K562 (cell line): Measurements from ENCODE around the gene PINK1.

ENCODE experiments used
- CBX5 ChIP-seq: IDR thresholded peaks from 2 replicates; pipeline ENCODE4 v1.6.1; 2014; ENCODE audit warnings: low read depth, borderline replicate concordance
- CHD2 ChIP-seq: IDR thresholded peaks from 2 replicates; pipeline ENCODE4 v1.6.1; 2011; ENCODE audit warnings: low read depth, low read length
- EZH2 ChIP-seq: IDR thresholded peaks from 2 replicates; pipeline ENCODE4 v1.6.1; 2012; ENCODE audit warnings: low read depth, mild to moderate bottlenecking, inconsistent platforms, low read length, borderline replicate concordance
- FOS ChIP-seq: IDR thresholded peaks from 3 replicates; pipeline ENCODE4 v1.6.1; 2011; ENCODE audit not compliant: insufficient read length; ENCODE audit errors: extremely low read depth
- GMEB1 ChIP-seq: fragments of 250-450 bp; sonication (Bioruptor Pico); IDR thresholded peaks from 2 replicates; pipeline ENCODE4 v1.4.0; 2020; ENCODE audit warnings: mild to moderate bottlenecking
- HDGF ChIP-seq: fragments of 450-650 bp; IDR thresholded peaks from 2 replicates; pipeline ENCODE4 v1.6.1; 2016
- NFE2L1 ChIP-seq: fragments of 450-650 bp; IDR thresholded peaks from 2 replicates; pipeline ENCODE4 v1.6.1; 2016; ENCODE audit warnings: missing genetic modification characterization, low read depth, mild to moderate bottlenecking, missing compliant biosample characterization, moderate library complexity, borderline replicate concordance
- NR2C1 ChIP-seq, 2 experiments: fragments of 450-650 bp; IDR thresholded peaks; 2 replicates each; pipeline ENCODE4 v1.6.1; 2017; ENCODE audit warnings: mild to moderate bottlenecking in 2 of 2, antibody characterized with exemption in 1 of 2, inconsistent platforms in 1 of 2, missing compliant biosample characterization in 1 of 2, missing genetic modification characterization in 1 of 2
- POLR2A ChIP-seq: fragments of 450-650 bp; conservative IDR thresholded peaks from 2 replicates; pipeline ENCODE4 v1.6.1; 2016
- ZFX ChIP-seq: sonication (generic); formaldehyde crosslinking; IDR thresholded peaks from 2 replicates; pipeline ENCODE4 v1.8.0; 2022; ENCODE audit warnings: mild to moderate bottlenecking, missing genetic modification reagents, moderate library complexity
- ZNF121 ChIP-seq: sonication (generic); formaldehyde crosslinking; conservative IDR thresholded peaks from 2 replicates; pipeline ENCODE4 v1.8.0; 2022; ENCODE audit warnings: missing genetic modification reagents
- ZNF41 ChIP-seq: fragments of 250-450 bp; sonication (Bioruptor Pico); conservative IDR thresholded peaks from 2 replicates; pipeline ENCODE4 v1.4.0; 2020; ENCODE audit warnings: mild to moderate bottlenecking
- TF ChIP-seq, protein P1 (sequence below), 3 experiments: IDR thresholded peaks in 2 of 3; conservative IDR thresholded peaks in 1 of 3; 2 replicates each; pipeline ENCODE4 v1.5.1; 2011 to 2012; ENCODE audit warnings: low read length in 3 of 3, mild to moderate bottlenecking in 3 of 3, control low read depth in 2 of 3, improper control_type of control experiment in 1 of 3, inconsistent platforms in 1 of 3, low read depth in 1 of 3, mixed read lengths in 1 of 3, moderate library complexity in 1 of 3; ENCODE audit not compliant: insufficient read depth in 2 of 3

DNA sequence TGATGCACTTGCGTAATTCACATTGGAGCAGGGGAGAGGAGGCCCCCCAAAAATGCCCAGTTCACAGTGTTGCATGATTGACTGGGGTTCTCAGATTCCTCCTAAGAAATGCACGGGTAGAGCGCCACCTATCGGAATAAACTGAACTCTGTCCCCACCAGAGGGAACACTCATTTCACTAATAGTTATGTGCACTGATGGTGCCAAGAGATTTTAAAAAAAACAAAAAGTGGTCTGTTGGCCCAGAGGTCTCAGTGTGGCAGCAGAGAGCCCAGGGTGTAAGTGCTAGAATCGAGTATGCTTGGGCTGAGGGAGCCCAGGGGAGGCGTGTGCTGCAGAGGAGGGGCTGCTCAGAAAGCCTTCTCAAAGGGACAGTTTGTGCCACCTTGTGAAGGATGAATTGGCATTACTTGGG lies 6.9 kb downstream of the PINK1 start:
- no peak for TF ChIP-seq ZFX (CRISPR knock-in tag)
- TF ChIP-seq, protein P1, sequence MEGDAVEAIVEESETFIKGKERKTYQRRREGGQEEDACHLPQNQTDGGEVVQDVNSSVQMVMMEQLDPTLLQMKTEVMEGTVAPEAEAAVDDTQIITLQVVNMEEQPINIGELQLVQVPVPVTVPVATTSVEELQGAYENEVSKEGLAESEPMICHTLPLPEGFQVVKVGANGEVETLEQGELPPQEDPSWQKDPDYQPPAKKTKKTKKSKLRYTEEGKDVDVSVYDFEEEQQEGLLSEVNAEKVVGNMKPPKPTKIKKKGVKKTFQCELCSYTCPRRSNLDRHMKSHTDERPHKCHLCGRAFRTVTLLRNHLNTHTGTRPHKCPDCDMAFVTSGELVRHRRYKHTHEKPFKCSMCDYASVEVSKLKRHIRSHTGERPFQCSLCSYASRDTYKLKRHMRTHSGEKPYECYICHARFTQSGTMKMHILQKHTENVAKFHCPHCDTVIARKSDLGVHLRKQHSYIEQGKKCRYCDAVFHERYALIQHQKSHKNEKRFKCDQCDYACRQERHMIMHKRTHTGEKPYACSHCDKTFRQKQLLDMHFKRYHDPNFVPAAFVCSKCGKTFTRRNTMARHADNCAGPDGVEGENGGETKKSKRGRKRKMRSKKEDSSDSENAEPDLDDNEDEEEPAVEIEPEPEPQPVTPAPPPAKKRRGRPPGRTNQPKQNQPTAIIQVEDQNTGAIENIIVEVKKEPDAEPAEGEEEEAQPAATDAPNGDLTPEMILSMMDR (IDR thresholded peaks at IDR 0.05 in 2 of 3, conservative IDR thresholded peaks at IDR 0.05 in 1 of 3; ENCODE audit: insufficient read depth in 2 of 3, low read depth in 1 of 3, low read length in 3 of 3), result peak; percentile 89 to 97 (median 92)
- TF ChIP-seq HDGF, result no peak
- TF ChIP-seq NR2C1 (IDR thresholded peaks at IDR 0.05), result no peak
- TF ChIP-seq NR2C1 (tag; IDR thresholded peaks at IDR 0.05), result no peak
- TF ChIP-seq EZH2, result no peak
- no peak for TF ChIP-seq NFE2L1 (tag)
- no peak for TF ChIP-seq FOS
- TF ChIP-seq ZNF41, result no peak
- no peak for TF ChIP-seq CBX5
- TF ChIP-seq ZNF121 (CRISPR knock-in tag), result no peak
- no peak for TF ChIP-seq CHD2
- no peak for TF ChIP-seq POLR2A
- TF ChIP-seq GMEB1 (CRISPR knock-in tag), result no peak
